Gastroesophageal sphincter (tissue), 2 donors: ENCODE results near the gene TSPAN4.

Source experiments
- EP300 ChIP-seq: sonication (generic); formaldehyde crosslinking; IDR thresholded peaks from one replicate; pipeline ENCODE4 v1.6.1; 2017; ENCODE audit warnings: antibody characterized with exemption, mild to moderate bottlenecking
- POLR2A ChIP-seq, 2 donors: fragments of 450-650 bp; IDR thresholded peaks; one replicate each; pipeline ENCODE4 v1.6.1; 2017; ENCODE audit warnings: antibody characterized with exemption in 2 of 2, mild to moderate bottlenecking in 2 of 2, moderate library complexity in 1 of 2

DNA sequence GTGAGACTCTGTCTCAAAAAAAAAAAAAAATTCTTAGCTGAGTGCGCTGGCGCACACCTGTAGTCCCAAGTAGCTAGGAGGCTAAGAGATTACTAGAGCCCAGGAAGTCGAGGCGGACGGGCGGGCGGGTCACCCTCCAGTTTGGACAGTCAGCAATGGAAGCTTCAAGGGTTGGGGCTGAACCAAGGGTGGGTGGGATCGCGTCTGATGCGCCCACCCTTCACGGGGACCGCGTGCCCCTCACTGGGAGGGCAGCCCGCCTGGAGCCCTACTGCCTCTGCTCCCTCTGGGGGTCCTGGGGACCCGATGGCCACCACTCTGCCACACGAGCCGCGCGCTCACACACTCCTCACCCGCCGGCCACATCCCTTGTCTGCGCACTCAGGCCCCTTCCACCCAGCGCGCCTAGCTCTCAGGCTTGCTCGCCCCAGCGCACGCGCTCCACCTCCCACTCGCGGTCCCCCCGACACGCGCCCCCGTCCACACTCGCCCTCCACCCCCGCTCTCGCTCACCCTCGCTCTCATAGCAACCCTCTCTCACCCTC is 67.5 kb downstream of the TSPAN4 start:
- no peak for TF ChIP-seq POLR2A (IDR thresholded peaks at IDR 0.05)
- TF ChIP-seq EP300 = no peak
